Pons (tissue), 1 donor: ENCODE measurements around the gene RTF2.

Experiments used
- DNase-seq: peaks from one replicate; pipeline ENCODE4 v3.0.0-alpha.2; 2016; ENCODE audit warnings: low spot score

The RTF2 gene

GRCh38 chr20:56468316-56469076 lies at the start of gene RTF2:
Gene RTF2 (plus strand): TSS chr20:56468627. CDS start chr20:56468698, 71 bp downstream.
- peak; percentile 88 for DNase-seq

DNA sequence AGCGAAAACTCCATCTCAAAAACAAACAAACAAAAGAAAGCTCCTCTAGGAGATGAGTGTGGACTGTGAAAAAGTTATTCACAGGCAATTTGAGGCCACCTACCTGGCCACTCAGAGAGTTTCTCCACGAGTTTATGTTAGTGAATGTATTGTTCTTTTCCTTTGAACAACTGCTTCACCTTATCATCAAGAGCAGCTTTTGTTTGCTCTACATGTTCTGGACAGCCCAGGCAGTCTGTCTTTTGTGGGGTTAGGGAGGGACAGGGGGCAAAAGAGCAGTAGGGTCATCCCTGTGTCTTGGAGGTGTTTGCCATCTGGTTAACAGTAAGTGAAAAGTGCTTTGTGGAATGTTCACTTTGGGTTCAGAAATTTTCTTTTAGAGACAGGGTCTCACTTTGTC lies 48.4 kb upstream of the RTF2 start:
- DNase-seq, result no peak

DNA sequence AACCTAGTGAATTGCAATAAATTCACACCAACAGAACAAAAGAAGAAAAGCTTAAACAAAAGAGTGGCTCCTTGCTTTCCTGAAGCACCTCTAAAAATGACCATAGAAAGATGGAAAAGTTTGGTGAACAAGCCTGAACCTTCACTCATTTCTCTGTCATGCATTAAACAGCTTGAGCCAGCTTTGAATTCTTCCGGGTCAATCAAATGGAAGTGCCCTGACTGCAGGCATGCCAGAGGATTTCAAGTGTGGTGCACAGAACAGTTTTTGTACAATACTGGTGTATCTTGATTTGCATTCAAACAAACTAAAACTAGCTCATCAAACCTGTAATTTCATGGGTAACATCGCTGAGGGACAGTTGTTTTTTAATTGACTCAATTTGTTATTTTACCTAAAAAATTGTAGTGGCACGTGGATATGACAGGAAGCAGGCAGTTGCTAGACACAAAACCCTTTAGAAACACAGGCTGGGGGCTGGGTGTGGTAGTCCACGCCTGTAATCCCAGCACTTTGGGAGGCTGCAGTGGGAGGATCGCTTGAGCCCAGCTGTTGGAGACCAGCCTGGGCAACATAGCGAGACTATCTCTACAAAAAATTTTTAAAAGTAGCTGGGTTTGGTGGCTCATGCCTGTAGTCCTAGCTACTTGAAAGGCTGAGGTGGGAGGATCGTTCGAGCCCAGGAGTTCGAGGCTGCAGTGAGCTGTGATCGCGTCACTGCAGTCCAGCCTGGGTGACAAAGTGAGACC lies 47.3 kb upstream of the RTF2 start:
- DNase-seq, result no peak

DNA sequence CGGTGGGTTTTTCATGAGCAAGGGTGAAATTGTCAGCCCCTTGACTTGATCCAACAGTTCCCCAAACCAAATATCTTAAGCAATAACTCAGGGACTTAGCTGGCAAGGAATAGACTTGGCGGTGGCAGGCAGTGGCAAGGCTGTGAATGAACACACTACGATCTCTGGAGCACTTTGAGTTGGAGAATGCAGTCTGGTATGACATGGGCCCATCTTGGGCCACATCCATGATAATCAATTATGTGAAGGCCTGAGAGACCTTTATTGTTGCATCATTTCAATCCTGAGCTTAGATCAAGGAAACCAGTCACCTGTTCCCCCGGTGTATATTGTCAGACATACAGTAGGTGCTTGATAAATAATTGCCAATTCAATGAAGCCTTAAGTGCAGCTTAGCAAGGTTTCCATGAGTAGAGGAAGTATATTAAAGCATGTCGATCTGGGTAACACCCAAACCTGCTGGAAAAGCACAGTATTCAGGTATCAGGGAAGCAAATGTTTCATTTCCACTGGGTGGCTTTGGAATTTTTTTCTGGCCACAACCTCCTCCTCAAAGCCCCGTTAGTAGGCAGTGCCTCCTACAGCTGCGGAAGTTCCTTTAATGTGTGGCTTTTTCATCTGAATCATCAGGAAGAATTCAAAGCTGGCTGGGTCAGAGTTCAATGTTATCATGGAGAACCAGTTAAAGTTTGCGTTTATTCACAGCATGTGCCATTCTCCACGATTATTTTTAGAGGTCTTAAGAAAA lies 46.2 kb upstream of the RTF2 start:
- peak; percentile 35 for DNase-seq

DNA sequence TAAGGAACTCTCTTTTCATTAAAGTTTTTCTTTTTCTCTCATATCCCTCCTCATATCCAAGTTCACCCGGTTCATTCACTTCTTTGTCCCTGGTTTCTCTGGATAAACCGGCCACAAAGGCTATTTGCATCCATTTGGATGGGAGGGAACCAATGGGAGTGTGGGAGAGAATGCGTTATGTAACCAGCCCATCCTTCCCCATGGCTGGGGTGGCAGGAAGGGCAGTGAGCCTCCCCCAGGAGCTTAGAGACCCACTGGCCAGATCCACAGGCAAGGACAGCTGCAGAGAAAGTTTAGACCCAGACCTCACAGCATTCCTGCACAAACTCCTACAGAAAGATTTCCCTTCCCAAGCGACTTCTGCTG lies 45.6 kb upstream of the RTF2 start:
- no peak for DNase-seq

DNA sequence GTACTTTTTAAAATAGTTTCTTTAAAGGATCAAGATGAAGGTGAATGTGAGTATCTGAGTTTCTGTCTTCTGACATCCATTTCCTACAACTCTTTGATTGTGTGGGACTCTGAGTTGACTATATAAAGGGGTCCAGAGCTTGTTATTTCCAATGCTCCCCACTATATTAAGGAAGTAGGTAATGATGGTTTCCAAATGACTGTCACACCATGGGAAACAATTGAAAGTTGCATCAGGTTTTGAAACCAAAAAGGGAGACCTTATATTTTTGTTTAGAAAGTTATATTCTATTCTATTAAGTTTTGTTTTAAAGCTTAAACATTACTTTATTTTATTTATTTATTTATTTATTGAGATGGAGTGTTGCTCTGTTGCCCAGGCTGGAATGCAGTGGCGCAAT lies 45.2 kb upstream of the RTF2 start:
- DNase-seq, result no peak

- DNase-seq, result no peak
Observed at GRCh38 chr20:56423886-56424285, 44.5 kb upstream of the RTF2 start.

- DNase-seq, result no peak
Observed at GRCh38 chr20:56424931-56425330, 43.5 kb upstream of the RTF2 start.

- DNase-seq, result no peak
Observed at GRCh38 chr20:56426026-56426425, 42.4 kb upstream of the RTF2 start.

- no peak for DNase-seq
Observed at GRCh38 chr20:56426926-56427325, 41.5 kb upstream of the RTF2 start.

DNA sequence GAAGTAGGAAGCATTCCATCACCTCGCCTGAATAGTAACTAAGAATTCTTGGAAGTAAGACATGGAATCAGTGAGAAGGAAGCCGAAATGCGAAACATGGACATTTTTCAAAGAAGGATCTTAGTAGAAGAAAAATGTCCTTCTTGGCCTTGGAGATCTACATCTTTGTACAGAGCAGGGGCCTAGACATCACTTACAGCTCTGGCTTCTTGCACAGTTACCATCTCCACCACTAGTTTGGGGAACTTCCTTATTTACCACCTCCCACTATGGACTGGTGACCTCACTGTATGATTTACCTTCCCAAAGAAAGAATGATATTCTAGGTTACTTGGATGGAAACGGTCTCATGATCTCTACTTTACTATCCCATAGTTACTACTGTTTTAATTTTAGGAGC lies 40.6 kb upstream of the RTF2 start:
- no peak for DNase-seq

DNA sequence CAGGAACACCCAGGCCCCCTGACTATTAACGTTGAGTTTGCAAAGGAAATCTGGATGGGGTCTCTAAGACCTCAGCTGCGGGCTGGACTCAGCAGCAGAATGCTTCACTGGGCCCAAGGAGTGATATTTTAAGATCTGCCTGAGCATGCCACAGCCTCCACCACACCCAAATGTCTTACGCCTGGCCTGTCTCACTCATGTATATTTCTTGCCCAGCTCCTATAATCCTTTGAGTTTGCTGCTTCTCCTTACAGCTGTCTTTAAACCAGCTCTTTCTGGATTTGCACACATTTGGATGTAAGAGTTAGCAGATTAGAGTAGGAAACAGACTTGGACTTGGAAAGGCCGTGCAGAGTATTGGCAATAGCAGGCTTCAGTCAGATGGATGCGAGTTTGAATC lies 40.0 kb upstream of the RTF2 start:
- no peak for DNase-seq

- DNase-seq, result no peak
Observed at GRCh38 chr20:56428881-56429280, 39.5 kb upstream of the RTF2 start.

DNA sequence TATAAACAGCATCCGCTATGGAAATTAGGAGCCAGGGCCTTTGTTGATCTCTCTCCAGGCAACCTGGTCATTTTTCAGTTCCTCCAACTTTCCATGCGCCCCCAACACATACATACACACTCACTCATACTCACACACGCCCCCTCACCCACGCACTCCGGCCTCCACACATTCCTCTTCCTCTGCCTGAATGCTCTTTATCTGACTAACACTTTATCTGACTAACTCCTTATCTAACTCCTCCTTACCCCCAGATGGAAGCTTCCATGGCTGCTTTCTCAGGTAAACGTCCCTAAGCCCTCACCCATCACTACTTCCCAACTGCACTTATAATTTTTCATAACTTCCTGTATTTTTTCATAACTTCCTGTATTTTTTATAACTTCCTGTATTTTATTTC lies 38.9 kb upstream of the RTF2 start:
- no peak for DNase-seq

- no peak for DNase-seq
Observed at GRCh38 chr20:56429941-56430340, 38.5 kb upstream of the RTF2 start.

DNA sequence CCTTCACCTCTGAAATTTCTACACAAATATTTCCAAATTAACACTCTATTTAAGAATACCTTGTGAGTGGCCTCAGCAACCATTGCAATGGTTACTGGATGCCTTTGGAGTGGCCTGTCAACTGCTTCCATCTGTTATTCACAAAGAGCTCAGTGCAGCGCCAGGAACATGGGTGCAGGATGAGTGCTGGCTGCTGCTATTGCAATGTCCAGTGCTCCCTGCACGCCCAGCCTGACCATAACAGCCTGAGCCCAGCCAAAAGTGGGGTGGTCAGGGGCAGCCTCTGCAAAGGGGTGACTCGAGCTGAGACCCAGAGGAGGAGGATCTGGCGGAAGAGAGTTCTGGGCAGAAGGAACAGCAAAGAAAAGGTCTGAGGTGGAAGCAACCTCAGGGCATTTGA lies 38.0 kb upstream of the RTF2 start:
- DNase-seq, result no peak

DNA sequence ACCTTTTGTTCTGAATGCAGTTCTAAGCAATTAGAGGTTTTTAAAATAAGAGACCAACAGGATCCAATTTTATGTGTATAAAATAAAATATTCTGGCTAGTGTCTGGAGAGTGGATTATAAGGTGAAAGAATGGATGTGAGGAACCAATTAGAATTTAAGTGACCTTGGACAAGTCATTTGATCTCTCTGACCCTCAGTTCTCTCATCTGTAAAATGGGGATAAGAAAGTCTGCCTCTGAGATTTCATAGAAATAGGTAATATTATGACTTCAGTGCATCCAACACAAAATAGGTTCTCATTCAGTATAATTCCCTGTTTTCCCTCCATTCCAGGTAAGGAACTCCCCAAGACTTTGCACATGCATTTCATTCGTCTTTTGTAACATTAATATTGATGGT lies 37.5 kb upstream of the RTF2 start:
- no peak for DNase-seq

DNA sequence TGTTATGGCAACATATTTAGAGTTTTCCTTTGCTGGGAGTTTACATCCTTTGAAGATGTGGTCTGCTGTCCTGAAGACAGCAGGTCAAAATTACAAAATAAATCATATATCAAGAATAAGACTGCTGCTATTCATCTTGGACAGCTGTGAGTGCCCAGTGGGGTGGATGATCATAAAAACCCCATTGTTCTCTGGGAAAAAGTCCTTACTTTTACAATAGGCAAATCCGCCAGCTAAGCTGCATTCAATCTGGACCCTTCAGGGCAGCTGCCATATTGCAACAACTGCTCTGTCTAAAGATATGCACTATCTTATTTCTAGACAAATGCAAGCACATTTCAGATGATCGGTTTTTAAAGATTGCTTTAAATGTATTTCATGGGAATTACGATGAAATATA lies 37.0 kb upstream of the RTF2 start:
- peak; percentile 77 for DNase-seq

DNA sequence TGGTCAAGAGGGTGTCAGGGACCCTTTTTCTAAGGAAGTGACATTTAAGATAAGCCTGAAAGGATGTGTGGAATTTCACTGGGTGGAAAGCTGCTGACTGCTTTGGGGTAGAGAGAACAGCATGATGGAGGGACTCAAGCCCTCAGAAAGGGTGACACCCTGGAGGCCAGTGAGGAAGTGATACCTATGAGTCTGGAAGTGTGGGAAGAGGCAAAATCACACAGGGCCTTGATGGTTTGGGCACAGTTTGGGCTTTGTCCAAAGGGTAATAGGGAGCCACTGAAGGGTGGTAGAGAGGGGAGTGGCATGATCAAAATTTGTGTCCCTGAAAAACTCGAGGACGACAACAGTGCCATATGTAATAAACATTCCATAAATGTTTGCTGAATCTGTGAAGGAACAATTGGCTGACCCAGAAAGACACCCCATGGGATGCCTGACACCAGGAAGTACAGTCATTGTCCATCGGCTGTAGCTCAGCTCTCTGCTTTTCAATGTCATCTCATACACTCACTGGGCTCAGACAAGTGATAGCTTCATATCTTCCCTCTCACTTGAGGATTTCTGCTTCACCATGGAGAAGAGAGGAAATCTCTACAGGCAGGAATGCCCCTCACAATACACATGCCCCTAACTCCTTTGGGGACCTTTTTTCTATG lies 35.1 kb upstream of the RTF2 start:
- DNase-seq, result no peak

GRCh38 chr20:56433880-56434255 lies 34.6 kb upstream of the RTF2 start:
- no peak for DNase-seq

- DNase-seq, result no peak
Observed at GRCh38 chr20:56437196-56437960, 31.0 kb upstream of the RTF2 start.

GRCh38 chr20:56438284-56438683 lies 30.1 kb upstream of the RTF2 start:
- no peak for DNase-seq
